K562 (cell line): ENCODE measurements around the gene NRXN3.

Experiments used
- MTA2 ChIP-seq: fragments of 450-650 bp; IDR thresholded peaks from 2 replicates; pipeline ENCODE4 v1.6.1; 2016; ENCODE audit warnings: low read depth
- PCBP1 ChIP-seq: fragments of 200-400 bp; formaldehyde crosslinking; IDR thresholded peaks from 2 replicates; pipeline ENCODE4 v1.6.1; 2018; ENCODE audit warnings: mild to moderate bottlenecking, low read depth, low read length; ENCODE audit not compliant: poor library complexity, severe bottlenecking
- POLR2AphosphoS2 ChIP-seq: IDR thresholded peaks from 2 replicates; pipeline ENCODE4 v1.6.1; 2012; ENCODE audit warnings: low read length, improper control_type of control experiment
- USF1 ChIP-seq: sonication (generic); formaldehyde crosslinking; IDR thresholded peaks from 2 replicates; pipeline ENCODE4 v1.9.0; 2022; ENCODE audit warnings: mild to moderate bottlenecking, missing genetic modification reagents
- ZSCAN32 ChIP-seq: fragments of 450-650 bp; formaldehyde crosslinking; IDR thresholded peaks from 2 replicates; pipeline ENCODE4 v1.4.0; 2020; ENCODE audit warnings: mild to moderate bottlenecking, moderate library complexity

- TF ChIP-seq POLR2AphosphoS2 (no peak), MTA2 (no peak), PCBP1 (no peak), ZSCAN32 (CRISPR knock-in tag) (no peak), USF1 (CRISPR knock-in tag) (no peak)
Measured at GRCh38 chr14:79598339-79598738, 1428.2 kb downstream of the NRXN3 start.
